ENCODE results near the gene ALPL.
A peak's percentile ranks its signal among the peaks of the same experiment; 100 is the strongest.
"Not testable (repeated sequence)": the region's sequence is repeated elsewhere in the genome, so short reads cannot be mapped to it uniquely, and the experiment has no call there.

Gene ALPL

DNA sequence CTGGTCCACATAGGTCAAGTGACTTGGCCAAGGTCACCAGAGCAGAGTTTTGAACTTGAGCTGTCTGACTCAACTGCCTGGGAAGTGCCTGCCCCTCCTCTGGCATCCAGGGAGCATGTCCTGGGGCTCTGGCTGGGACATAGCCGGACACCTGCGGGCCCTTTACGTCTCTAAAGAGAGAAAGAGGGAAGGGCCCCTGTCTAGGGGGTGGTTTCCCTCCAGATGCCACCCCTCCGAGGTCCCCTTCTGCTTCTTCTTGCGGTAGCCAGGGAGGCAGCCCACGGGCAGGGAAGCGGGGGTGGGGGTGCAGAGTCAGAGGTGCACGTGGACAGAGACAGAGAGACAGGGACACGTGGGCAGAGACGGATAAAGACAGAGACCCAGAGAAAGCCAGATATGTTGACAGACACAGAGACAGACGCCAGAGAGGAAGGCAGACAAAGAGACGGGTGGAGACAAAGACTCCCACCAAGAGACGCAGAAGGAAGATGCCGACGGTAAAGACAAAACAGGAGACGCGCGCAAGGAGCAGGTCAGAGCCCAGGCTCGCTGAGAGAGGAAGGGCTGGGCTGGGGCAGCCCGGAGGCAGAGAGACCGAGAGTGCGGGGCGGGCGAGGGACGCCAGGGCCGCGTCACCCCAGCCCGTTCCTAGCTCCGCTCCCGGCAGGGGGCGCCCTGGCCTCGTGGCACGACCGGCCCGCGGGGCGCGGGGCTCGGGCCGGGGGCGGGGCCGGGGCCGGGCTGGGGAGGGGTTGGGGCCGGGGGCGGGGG is 458 bp upstream of the ALPL start:
- DNase-seq = peak; percentile 59

DNA sequence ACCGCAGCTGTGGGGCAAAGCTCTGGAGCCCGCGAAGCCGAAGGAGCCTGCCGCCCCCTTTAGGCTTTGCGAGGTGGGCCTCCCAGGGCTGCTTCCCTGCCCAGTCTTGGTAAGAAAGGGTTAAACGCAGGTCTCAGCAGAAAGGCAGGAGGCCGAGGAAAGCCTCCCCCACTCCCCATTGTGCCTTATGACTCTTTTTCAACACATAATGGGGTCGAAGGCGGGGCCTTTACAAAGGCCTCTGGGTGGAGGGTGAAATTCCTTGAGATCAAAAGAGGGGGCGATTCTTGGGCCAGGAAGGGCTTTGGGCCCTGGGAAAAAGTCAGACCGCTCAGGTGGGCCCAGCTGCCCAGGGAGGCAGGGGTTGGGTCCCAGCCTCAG is 880 bp downstream of the ALPL start:
- DNase-seq = no peak

DNA sequence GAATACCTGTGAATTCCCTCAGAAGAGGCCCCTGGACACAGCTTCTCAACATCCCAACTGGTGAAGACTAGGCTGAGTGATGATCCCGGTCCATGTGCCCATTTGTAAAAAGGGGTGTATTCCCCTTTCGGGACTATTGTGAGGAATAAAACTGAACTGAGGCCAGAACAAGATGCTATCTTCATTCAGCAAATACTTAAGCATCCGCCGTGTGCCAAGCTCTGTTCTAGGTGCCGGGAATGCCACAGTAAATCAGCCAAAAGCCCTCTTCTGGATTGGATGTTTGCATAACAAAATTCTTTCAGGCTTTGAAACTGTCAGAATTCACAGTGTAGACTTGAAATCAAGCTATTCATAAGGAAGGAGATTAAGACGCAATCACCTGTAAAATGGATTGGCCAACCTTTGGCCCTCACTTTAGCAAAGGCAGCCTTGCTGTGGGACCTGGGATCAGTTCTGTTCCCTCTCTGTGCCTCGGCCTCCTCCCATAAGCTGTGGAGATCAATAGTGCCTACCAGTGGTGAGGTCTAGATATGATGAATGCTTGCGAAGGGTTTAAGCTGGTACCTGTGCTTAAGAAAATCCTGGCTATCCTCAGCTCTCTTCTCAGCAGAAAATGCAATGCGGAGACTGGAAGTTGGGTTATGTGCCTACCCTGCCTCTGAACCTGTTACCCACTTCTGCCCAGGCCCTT is 1.8 kb downstream of the ALPL start:
- no peak for DNase-seq

DNA sequence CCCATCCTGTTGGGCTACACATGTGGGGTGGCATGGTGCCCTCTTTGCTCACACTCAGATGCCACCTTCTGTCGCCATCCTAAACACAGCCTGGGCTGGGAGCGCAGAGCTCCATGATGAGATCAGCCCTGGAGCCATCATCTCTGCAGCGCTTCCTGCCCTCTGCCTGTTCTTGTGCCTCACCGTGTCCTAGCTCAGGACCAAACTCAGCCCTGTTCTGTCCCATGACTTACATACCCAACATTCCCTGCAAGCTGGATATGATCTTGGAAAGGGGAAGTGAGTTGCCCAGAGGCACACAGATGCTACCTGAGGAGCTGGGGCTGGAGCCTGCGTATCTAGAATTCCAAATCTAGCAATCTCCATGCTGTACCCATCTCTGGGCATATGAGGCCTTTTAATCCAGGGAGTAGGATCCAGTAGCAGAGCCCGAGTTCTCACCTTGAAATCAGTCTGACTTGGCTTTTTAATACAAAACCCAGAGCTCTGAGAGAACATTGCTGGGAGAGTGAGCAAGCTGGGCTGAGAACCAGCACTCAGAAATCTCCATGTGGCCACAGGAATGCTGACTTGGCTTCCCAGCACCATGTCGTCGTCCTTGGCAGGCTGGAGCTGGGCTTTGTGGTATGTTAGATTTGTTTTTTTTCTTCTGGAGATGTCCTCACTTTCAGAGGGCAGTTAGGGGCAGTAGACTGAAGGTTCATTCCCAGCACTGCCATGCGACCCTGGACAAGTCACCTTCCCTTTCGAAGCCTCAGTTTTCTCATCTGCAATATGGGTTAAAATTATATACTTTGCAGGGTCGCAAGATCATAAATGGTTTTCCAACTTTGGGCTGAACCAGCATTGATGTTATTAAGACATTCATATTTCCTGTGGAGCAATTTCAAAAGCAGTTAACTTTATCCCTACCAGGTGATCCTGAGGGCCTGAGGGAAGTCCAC is 2.6 kb downstream of the ALPL start:
- peak; percentile 90 for DNase-seq

DNA sequence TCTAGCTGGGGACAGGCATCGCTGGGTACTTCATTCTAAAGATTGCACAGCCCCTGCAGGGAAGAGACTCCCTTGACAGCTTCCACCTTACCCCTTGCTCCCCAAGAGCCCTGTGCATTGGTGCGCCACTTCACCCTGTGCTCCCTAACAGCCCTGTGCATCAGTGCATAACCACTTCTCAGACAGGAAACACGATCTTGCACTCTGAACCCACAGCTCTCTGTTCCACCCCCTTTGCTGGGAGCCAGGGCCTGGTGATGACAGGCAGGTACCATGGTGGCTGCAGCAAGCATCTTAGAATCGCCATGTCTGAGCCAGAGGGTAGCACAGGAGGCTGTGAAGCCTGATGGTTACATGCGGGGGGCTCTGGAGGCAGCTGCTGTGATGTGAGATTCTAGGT is 5.0 kb downstream of the ALPL start:
- DNase-seq = no peak

DNA sequence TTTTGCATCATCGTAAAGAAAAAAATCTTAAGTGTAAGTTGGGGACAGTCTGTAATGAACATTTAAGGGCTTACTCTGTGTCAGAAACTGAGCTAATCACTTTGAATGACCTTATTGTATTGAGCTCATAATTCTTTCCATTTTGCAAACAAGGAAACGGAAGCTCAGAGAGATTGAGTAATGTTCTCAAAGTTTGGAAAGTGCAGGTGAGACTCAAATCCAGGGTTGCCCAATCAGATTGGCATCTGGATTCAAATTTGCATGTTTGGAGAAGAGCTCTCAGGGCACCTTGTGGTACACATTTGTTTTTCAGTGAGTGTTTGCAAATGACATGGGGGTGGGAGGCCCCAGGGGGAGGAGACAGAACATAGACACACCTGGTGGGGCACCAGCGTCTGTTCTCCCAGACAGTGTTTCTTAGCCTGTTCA is 8.0 kb downstream of the ALPL start:
- DNase-seq = no peak

DNA sequence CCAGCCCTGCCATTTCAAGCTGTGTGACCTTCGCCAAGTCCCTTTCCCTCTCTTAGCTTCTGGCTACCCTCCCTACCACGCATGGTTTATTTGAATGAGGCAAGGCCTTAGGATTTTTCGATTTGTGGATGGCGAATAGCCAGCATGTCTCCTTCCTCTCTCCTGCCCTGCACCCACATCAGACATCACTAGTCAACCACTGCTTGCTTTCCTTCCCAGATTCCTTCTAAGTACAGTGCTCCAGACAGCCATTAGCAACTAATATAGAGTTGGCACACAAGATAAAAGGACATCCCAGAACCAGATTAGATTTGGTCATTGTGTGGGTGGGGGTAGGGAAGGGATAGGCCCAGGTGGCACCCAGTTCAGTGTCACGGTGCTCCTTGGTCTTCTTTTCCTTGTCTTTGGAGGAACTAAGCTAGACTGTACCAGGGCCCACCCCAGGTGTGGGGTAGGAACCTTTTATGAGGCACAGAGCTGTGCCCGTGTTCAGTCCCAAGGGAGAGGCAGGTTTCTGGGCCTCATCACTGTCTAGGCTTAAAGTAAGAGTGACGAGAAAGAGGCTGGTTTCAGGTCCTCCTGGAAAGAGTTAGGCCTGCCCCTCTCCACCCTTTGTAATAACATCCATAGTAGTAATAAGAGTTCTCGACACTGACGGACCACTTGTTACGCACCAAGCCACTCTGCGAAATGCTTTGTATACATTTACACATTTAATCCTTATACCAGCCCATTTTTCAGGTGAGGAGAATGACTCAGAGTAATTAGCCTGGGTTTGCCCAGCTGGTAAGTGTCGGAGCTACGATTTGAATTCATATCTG is 8.6 kb downstream of the ALPL start:
- no peak for DNase-seq

DNA sequence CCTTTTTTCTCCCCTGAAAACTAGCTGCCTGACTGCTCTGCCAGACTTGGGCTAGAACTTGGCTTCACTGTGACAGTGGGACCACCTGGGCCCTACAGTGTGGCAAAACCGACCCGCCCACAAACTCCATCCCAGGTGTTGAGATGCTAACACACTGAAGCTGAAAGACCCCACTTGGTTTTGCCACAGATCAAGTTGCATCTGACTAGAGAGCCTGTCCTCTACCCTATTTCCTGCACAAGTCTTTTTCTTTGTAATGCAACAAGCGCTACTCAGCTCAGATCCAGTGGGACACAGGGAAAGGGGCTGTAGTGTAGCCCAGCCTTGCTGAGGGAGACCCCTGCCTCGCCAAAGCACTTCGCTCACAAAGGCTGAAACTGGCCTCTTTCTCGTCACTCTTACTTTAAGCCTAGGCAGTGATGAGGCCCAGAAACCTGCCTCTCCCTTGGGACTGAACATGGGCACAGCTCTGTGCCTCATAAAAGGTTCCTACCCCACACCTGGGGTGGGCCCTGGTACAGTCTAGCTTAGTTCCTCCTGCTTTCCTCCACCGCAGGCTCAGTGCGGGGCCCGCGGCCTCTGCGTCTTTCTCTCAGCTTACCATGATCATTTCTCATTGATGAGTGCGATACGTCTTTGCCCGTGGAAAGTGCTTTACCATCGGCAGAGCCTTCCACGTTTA is 9.7 kb downstream of the ALPL start:
- no peak for DNase-seq

DNA sequence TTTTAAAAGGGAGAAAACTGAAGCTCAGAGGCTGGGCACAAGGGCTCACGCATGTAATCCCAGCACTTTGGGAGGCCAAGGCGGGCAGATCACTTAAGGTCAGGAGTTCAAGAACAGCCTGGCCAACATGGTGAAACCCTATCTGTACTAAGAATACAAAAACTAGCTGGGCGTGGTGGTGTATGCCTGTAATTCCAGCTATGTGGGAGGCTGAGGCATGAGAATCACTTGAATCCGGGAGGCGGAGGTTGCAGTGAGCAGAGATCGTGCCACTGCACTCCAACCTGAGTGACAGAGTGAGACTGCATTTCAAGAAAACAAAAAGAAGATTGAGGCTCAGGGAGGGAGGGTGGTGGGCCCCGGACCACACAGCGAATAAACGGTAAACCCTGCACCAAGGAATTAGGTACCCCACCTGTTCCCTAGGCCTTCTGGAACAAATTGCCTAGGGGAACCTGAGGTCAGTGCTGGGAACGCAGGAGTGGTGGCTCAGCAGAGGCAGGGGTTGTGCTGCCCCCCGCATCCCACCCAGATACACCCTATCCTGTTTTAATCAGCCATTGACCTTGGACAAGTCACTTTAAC is 10.4 kb downstream of the ALPL start:
- not testable (repeated sequence) for DNase-seq

DNA sequence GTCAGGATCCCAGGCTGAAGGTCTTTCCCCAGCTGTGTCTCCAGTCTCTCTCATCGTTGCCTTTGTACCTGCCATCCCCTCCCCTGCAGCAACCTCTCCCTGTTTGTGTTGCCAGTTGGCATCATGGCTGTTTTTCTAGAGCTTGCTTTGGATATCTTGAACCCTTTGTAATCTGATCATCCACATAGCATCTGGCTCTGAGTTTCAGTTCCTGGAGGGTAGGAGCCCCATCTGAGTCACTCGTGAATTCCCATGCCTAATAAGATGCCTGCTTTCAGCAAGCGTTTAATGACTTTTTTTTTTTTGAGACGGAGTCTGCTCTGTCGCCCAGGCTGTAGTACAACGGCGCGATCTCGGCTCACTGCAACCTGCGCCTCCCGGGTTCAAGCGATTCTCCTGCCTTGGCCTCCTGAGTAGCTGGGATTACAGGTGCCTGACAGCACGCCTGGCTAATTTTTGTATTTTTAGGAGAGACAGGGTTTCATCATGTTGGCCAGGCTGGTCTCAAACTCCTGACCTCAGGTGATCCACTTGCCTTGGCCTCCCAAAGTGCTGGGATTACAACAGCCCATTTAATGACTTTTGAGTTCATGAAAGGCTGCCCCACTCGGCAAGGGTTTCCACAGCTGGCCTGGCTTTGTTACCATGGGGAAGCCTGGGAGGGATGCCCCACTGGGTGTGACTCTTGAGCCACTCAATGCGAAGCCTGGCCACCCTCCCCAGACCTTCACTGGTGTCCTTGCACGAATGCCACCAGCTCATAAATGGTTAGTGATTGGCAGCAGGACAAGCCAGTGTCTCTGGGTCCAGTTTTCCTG is 11.9 kb downstream of the ALPL start:
- DNase-seq = peak; percentile 47

DNA sequence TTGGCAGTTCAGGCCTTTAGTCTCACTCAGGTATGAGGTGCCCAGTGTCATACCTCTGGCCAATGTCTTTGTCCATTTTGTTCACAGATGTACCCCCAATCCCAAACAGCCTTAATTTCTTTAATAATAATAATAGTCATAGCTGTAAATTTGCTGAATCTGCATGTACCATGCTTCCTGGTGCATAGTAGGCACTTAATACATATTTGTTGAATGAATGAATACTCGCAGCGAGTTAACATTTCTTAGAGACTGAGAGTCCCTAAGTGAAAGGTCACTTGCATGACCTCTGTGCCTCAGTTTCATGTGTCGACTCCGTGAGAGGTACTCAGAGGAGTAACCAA is 12.5 kb downstream of the ALPL start:
- DNase-seq = no peak

DNA sequence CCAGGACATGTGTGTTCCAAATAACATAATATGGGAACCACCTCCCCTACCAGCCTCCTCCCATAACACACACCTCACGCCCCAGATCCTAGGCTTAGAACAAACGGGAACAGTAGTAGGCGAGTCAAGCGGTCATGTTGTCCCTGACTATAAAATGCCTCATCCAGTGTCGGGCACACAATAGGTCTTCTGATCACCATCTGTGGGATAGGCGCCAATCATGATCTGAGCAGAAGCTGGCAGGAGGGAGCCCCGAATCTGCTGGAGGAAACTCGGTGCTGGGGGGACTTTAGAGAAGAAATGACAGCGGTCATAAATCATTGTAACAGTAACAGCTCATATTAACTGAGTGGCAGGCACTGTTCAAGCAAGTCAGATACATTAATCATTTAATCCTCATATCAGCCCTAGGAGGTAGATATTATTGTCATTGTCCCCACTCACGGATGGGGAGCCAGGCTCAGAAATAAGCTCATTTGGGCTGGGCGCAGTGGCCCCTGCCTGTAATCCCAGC is 13.4 kb downstream of the ALPL start:
- no peak for DNase-seq

DNA sequence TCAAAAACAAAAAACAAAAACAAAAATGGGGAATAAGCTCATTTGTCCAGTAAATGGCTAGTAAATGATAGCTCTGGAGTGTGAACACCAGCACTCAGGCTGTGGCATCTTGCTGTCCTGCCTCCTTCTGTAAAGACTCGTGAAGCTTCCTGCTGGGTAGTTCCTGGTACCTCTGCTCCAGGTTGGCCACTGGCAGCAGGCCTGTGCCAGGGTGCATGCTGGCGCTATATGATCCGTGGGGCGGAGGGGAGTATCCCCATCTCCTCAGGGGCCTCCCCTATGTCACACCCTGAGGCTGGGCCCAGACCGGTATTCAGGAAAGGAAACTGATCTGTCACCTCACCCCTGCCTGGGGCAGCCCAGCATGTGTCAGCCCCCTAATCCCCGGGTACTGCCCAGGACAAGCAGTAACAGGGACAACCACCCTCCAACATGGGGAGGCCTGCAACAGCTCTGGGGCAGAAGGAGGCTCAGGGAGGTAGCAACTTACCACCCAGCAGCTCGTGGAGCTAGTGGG is 14.1 kb downstream of the ALPL start:
- no peak for DNase-seq

DNA sequence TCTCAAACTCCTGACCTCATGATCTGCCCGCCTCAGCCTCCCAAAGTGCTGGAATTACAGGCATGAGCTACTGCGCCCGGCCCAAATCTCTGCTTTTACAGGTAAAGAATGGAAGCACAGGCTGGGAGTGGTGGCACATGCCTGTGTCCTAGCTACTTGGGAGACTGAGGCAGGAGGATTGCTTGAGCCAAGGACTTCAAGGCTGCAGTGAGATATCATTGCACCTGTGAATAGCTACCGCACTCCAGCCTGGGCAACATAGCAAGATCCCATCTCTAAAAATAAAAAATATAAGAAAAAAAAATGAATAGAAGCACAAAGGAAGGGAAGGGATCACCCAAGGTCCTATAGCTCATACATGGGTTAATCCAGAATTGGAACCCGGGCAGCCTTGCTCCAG is 15.0 kb downstream of the ALPL start:
- DNase-seq = no peak

DNA sequence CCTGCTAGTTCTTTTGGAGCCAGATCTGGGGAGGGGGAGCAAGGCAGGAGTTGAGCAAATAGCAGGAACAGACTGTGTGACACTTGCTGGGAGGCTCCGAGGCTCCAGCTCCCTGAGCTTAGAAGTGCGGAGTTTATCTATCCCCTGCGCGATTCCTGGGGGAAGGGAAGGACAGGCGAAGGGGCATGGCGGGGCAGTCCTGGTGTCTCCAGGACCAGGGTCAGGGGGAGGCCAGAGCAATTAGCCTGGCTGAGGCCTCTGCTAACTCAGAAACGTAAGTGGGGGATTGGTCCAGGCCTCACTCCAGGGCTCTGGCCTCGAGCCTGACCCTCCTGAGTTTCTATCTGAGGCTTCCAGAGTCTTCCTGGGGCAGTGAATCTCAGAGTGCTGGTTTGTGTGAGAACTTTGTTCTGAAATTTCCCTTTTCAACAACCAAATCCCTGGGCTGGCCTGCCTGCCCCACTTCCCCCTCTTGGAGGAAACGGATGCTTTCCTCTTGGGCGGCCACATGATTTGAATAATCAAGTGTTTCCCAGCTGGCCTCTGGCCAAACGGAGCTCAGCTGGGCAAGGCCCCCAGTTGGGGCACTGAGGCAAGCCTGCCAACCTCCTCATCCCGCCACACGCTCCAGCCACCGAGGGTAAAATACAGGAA is 15.6 kb downstream of the ALPL start:
- DNase-seq = no peak

DNA sequence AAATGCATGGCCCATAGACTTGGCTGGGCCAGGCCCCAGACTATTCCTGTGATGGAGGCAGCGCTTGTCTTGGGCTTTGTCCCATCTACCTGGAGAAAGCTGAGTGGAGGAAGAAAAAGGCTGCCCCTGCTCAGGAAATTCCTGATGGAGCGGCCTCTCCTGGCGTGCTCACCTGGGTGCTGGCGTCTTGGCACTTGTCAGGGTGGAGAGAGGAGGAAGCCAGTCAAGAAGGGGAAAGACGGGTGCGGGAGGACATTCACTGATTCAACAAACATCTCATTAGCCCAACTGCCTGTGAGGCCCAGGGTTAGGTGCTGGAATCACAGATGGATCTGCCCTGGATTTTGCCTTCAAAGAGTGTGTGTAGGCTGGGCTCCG is 16.1 kb downstream of the ALPL start:
- no peak for DNase-seq

DNA sequence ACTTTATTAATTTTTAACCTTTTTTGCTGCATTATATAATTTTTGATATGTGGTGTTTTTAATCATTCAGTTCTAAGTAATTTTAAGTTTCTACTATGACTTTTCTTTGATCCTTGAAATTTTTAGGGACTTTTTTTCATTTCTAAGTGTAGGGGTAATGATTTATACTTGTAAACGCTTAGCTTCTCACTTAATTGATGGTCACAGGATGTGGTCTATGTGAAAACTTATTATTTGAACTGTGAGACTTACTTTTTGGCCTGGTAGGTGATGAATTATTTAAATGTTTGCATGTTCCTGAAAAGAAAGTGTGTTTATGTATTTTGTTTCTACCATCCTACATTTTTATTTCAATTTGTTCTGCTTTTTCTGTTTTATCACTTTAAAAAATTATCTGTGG is 17.2 kb downstream of the ALPL start:
- no peak for DNase-seq

DNA sequence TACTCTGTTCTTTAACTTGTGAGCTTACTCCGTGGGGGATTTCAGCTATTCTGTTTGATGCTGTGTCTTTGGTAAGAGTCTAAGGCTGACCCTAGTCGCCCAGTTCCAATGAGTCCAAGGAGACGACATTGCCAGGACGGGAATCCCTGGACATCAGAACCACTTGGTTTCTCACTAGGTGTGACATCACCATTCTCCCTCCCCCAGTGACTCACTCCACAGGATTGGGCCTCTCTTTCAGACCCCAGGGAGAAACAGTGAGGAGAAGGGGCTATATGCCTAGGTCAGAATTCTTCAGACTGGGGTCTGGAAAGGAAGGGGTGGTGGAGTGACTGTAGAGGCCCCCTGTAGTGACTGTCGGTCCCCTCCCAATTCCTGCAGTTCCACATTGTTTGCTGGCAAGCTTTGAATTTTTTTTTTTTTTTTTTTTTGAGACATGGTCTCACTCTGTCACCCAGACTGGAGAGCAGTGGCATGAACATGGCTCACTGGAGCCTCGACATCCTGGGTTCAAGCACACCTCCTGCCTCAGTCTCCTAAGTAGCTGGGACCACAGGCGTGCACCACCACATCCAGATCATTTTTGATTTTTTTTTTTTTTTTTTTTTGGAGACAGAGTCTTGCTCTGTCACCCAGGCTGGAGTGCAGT is 21.3 kb downstream of the ALPL start:
- peak; percentile 37 for DNase-seq

DNA sequence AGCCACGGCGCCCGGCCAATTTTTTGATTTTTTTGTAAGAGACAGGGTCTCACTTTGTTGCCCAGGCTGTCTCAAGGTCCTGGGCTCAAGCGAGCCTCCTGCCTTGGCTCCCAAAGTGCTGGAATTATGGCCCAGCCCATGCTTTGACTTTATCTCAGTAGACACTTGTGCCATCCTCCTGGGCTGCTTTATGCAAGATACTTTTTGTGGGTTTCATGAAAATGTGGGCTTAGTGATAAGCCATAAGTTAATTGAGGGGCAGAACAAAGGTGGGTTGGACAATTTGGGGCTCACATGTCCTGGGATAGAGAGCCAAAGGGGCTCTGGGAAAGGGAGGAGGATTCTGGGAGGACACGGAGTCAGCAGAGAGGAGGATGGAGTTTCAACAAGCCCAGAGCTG is 22.0 kb downstream of the ALPL start:
- DNase-seq = no peak

Data from EL (cell line).